ENCODE data around the gene ZCCHC3.

GRCh38 chr20:325889-326644 lies 28.7 kb downstream of the ZCCHC3 start:
- no peak for TF ChIP-seq POLR2AphosphoS5 (IDR thresholded peaks at IDR 0.05; ENCODE audit: low read depth, low read length)
- TF ChIP-seq TAF1 (IDR thresholded peaks at IDR 0.05; ENCODE audit: borderline replicate concordance, low read depth, low read length) = no peak
